ENCODE results near the gene OR4L1. TPM values are rescaled to one million over a fixed set of nuclear protein-coding genes. Genes with fewer than 3 reads are reported as not detected.

OR4L1 gene
- total RNA-seq, 1 experiment from 2014 or later = not detected

- intact Hi-C loops (cut with micrococcal nuclease; ENCODE audit: unreplicated experiment) = no loop called here
- ChIA-PET POLR2A (no interaction called here), CTCF (no interaction called here)
- Mint-ChIP-seq H3K27ac (ENCODE audit: unreplicated experiment) (no peak within 1 kb of the TSS), H3K4me3 (ENCODE audit: unreplicated experiment) (no peak within 1 kb of the TSS), H3K36me3 (ENCODE audit: insufficient read depth, unreplicated experiment) (no peaks in the 10 kb centered on the region), H3K9me3 (ENCODE audit: unreplicated experiment) (no peaks in the 10 kb centered on the region), H3K27me3 (ENCODE audit: insufficient read depth, unreplicated experiment) (no peaks in the 10 kb centered on the region), H3K4me1 (ENCODE audit: low read depth, unreplicated experiment) (no peaks in the 10 kb centered on the region)
- no TSS peak for BruUV-seq (replicated peaks)
- no peak within 1 kb of the TSS for H3K4me3 ChIP-seq (ENCODE audit: low read depth, low read length)
- no peaks in the 10 kb centered on the region for H3K4me1 ChIP-seq
- TF ChIP-seq CTCF (IDR thresholded peaks at IDR 0.05; ENCODE audit: insufficient read depth in 1 of 2, low read depth in 1 of 2, low read length in 1 of 2, severe bottlenecking in 1 of 2, unreplicated experiment in 1 of 2) = no peak
- H3K36me3 ChIP-seq (ENCODE audit: control insufficient read depth, insufficient read depth, low read length) = no peaks in the 10 kb centered on the region
- no peaks in the 10 kb centered on the region for H3K9me3 ChIP-seq
- DNase-seq = no peak
- H3K27me3 ChIP-seq (replicated peaks; ENCODE audit: control insufficient read depth, insufficient read depth, low read length) = no peaks in the 10 kb centered on the region
Measured at GRCh38 chr14:20110438-20110837, 50.6 kb downstream of the OR4L1 start, which contains the start of gene OR4K17. OR4K17 (plus strand) TSS chr14:20110739; CDS start chr14:20117500, 6,761 bp downstream.

Other genes starting within 250 kb of the OR4L1 start
- gene OR4K2, start 184.9 kb upstream of the OR4L1 start, total RNA-seq (2022) = not detected in 2 replicates
- gene OR4K5, start 139.4 kb upstream of the OR4L1 start, total RNA-seq (2022) = not detected in 2 replicates
- gene OR4K1, start 129.1 kb upstream of the OR4L1 start, total RNA-seq (2022) = not detected in 2 replicates
- gene OR4K15, start 84.5 kb upstream of the OR4L1 start, total RNA-seq (2022) = not detected in 2 replicates
- not detected in 2 replicates for gene OR4Q2, start 57.9 kb upstream of the OR4L1 start, total RNA-seq (2022)
- not detected in 2 replicates for gene OR4K14, start 40.7 kb upstream of the OR4L1 start, total RNA-seq (2022)
- gene OR4K13, start 24.0 kb upstream of the OR4L1 start, total RNA-seq (2022) = not detected in 2 replicates
- gene OR4K17, start 50.7 kb downstream of the OR4L1 start, total RNA-seq (2022) = not detected in 2 replicates
- not detected in 2 replicates for gene OR4N5, start 78.8 kb downstream of the OR4L1 start, total RNA-seq (2022)
- not detected in 2 replicates for gene OR11G2, start 130.9 kb downstream of the OR4L1 start, total RNA-seq (2022)
- gene OR11H6, start 163.7 kb downstream of the OR4L1 start, total RNA-seq (2022) = not detected in 2 replicates
- not detected in 2 replicates for gene OR11H7, start 168.9 kb downstream of the OR4L1 start, total RNA-seq (2022)
- not detected in 2 replicates for gene OR11H4, start 179.2 kb downstream of the OR4L1 start, total RNA-seq (2022)
- 20.6 and 27.2 TPM in 2 replicates for gene TTC5, start 245.9 kb downstream of the OR4L1 start, total RNA-seq (2022)